GM12891 (cell line): ENCODE results near the gene NDST4.

Experiments
- PAX5 ChIP-seq: IDR thresholded peaks from 2 replicates; pipeline ENCODE4 v1.6.1; 2011; ENCODE audit warnings: low read length, moderate library complexity, mild to moderate bottlenecking; ENCODE audit not compliant: insufficient read depth, severe bottlenecking
- POLR2A ChIP-seq: IDR thresholded peaks from 2 replicates; pipeline ENCODE4 v1.6.1; 2011; ENCODE audit warnings: low read depth, low read length, control low read depth
- POLR2AphosphoS5 ChIP-seq: IDR thresholded peaks from 2 replicates; pipeline ENCODE4 v1.6.1; 2011; ENCODE audit warnings: low read depth, low read length, control low read depth
- POU2F2 ChIP-seq: IDR thresholded peaks from 2 replicates; pipeline ENCODE4 v1.6.1; 2011; ENCODE audit warnings: low read depth, mild to moderate bottlenecking, control low read depth, low read length, moderate library complexity
- SPI1 ChIP-seq: IDR thresholded peaks from 2 replicates; pipeline ENCODE4 v1.6.1; 2011; ENCODE audit warnings: low read depth, low read length, control low read depth
- TAF1 ChIP-seq: IDR thresholded peaks from 2 replicates; pipeline ENCODE4 v1.6.1; 2011; ENCODE audit warnings: low read depth, low read length, control low read depth

- TF ChIP-seq POLR2AphosphoS5 = no peak
- no peak for TF ChIP-seq POLR2A
- no peak for TF ChIP-seq POU2F2
- no peak for TF ChIP-seq SPI1
- no peak for TF ChIP-seq TAF1
- no peak for TF ChIP-seq PAX5
These were observed 202.3 kb downstream of the NDST4 start for GRCh38 chr4:114911111-114911510.
